Measurements from ENCODE around the gene POMC.

Gene POMC

GRCh38 chr2:25204190-25204838 is 35.9 kb upstream of the POMC start:
- Histone ChIP-seq H3K9me3 (ENCODE audit: insufficient read depth, low read length, severe bottlenecking) (no peaks in the 10 kb centered on the region), H3K27ac (ENCODE audit: low read length) (no peak overlapping the region), H3K9ac (ENCODE audit: low read depth, low read length) (no peak overlapping the region), H3K4me3 (ENCODE audit: low read depth in 1 of 2, low read length in 2 of 2) (no peak overlapping the region), H3K79me2 (ENCODE audit: insufficient read depth, low read length) (no peaks in the 10 kb centered on the region), H4K20me1 (ENCODE audit: insufficient read depth, low read length) (no peaks in the 10 kb centered on the region), H3K4me1 (ENCODE audit: insufficient read depth, low read length) (peaks cover 16% of the 10 kb centered on the region), H3K27me3 (ENCODE audit: insufficient read depth, low read length, poor library complexity) (no peaks in the 10 kb centered on the region), H2AFZ (ENCODE audit: low read depth, low read length) (no peak overlapping the region), H3K4me2 (ENCODE audit: insufficient read depth, low read length) (no peak overlapping the region), H3K36me3 (ENCODE audit: insufficient read depth, low read length) (no peaks in the 10 kb centered on the region)
- TF ChIP-seq CTCF (IDR thresholded peaks at IDR 0.05; ENCODE audit: borderline replicate concordance, extremely low read depth, low read length, poor library complexity, severe bottlenecking) (no peak), EZH2 (IDR thresholded peaks at IDR 0.05; ENCODE audit: borderline replicate concordance, low read depth, low read length, severe bottlenecking) (no peak)
- no peak for ATAC-seq (ENCODE audit: insufficient read depth, low read depth)
- DNase-seq = no peak

- Histone ChIP-seq H2AFZ (ENCODE audit: low read depth, low read length) (no peak overlapping the region), H3K27me3 (ENCODE audit: insufficient read depth, low read length, poor library complexity) (no peaks in the 10 kb centered on the region), H4K20me1 (ENCODE audit: insufficient read depth, low read length) (no peaks in the 10 kb centered on the region), H3K27ac (ENCODE audit: low read length) (no peak overlapping the region), H3K9me3 (ENCODE audit: insufficient read depth, low read length, severe bottlenecking) (no peaks in the 10 kb centered on the region), H3K36me3 (ENCODE audit: insufficient read depth, low read length) (no peaks in the 10 kb centered on the region), H3K4me2 (ENCODE audit: insufficient read depth, low read length) (no peak overlapping the region), H3K9ac (ENCODE audit: low read depth, low read length) (no peak overlapping the region), H3K4me3 (ENCODE audit: low read depth in 1 of 2, low read length in 2 of 2) (no peak overlapping the region), H3K79me2 (ENCODE audit: insufficient read depth, low read length) (no peaks in the 10 kb centered on the region), H3K4me1 (ENCODE audit: insufficient read depth, low read length) (peaks cover 6% of the 10 kb centered on the region)
- TF ChIP-seq EZH2 (IDR thresholded peaks at IDR 0.05; ENCODE audit: borderline replicate concordance, low read depth, low read length, severe bottlenecking) (no peak), CTCF (IDR thresholded peaks at IDR 0.05; ENCODE audit: borderline replicate concordance, extremely low read depth, low read length, poor library complexity, severe bottlenecking) (no peak)
- ATAC-seq (ENCODE audit: insufficient read depth, low read depth) (no peak), DNase-seq (no peak)
Observed at GRCh38 chr2:25202275-25202674, 33.9 kb upstream of the POMC start.

DNA sequence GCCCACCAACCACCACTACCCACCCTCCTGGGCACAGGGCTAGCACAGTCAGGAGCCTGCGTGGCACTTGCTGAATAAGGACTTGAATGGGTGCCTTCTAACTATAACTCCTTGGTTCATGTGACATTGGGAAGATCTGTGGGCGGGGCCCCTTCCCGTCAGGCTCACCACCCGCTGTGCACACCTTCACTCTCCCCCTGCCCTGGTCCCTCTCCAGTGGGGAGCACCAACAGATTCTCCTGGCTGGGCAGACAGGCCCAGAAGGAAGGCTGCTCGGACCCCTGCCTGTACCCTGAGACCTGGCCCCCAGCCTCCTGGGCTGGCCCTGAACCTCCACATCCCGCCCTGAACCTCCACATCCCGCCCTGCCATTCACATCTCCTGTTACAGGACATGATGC is 33.4 kb upstream of the POMC start:
- DNase-seq (no peak), ATAC-seq (ENCODE audit: insufficient read depth, low read depth) (no peak)
- Histone ChIP-seq H3K4me3 (ENCODE audit: low read depth in 1 of 2, low read length in 2 of 2) (no peak overlapping the region), H3K36me3 (ENCODE audit: insufficient read depth, low read length) (no peaks in the 10 kb centered on the region), H3K27me3 (ENCODE audit: insufficient read depth, low read length, poor library complexity) (no peaks in the 10 kb centered on the region), H3K4me2 (ENCODE audit: insufficient read depth, low read length) (no peak overlapping the region), H3K79me2 (ENCODE audit: insufficient read depth, low read length) (no peaks in the 10 kb centered on the region), H3K27ac (ENCODE audit: low read length) (no peak overlapping the region), H3K4me1 (ENCODE audit: insufficient read depth, low read length) (peaks cover 2% of the 10 kb centered on the region), H3K9me3 (ENCODE audit: insufficient read depth, low read length, severe bottlenecking) (no peaks in the 10 kb centered on the region), H4K20me1 (ENCODE audit: insufficient read depth, low read length) (no peaks in the 10 kb centered on the region), H2AFZ (ENCODE audit: low read depth, low read length) (no peak overlapping the region), H3K9ac (ENCODE audit: low read depth, low read length) (no peak overlapping the region)
- TF ChIP-seq CTCF (IDR thresholded peaks at IDR 0.05; ENCODE audit: borderline replicate concordance, extremely low read depth, low read length, poor library complexity, severe bottlenecking) = no peak
- no peak for TF ChIP-seq EZH2 (IDR thresholded peaks at IDR 0.05; ENCODE audit: borderline replicate concordance, low read depth, low read length, severe bottlenecking)

Data from DND-41 (cell line).